Measurements from ENCODE around the gene EIF2AK2.

The EIF2AK2 gene

DNA sequence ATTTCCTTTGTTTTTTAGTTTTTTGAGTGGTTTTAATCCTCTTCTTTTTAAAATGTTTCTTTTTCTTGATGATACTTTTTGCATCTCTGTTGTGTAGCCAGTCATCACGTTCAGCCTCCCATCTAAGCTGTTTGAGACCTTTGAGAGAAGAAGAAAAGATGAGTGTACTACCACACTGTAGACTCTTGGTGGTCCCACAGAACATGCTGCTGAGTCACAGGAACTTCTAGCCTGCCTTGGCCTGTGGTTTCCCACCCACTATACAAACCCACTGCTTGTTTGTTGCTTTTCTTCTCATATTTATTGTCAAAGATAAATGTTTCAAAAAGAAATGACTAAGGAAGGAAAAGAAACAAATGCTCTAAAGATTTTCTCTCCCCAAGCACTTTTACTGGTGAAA, 45.0 kb upstream of the EIF2AK2 start:
- TF ChIP-seq TEAD4 (IDR thresholded peaks at IDR 0.05) (no peak), MAX (IDR thresholded peaks at IDR 0.05) (no peak), NFIC (IDR thresholded peaks at IDR 0.05) (no peak), EGR1 (IDR thresholded peaks at IDR 0.05) (no peak), YY1 (IDR thresholded peaks at IDR 0.05; ENCODE audit: low read depth) (no peak)

DNA sequence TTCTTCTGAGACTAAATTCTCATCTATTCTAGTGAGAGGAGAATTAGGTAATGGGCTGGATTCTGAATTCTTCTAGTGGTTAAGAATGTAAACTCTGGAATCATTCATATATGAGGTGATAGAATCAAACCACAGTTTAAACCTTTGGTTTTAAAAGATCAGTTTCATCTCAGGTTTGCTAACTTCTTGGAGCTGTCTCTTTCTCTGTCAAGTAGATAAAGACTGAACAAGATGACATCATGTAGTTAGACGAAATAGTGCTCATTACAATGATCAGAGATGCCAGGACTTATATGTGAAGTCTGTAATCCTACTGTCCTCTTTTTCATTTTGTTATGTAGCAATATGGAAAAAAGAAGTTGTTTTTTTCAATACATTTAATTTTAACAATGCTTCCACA, 44.4 kb upstream of the EIF2AK2 start:
- TF ChIP-seq EP300 (IDR thresholded peaks at IDR 0.05; ENCODE audit: borderline replicate concordance), result no peak
- no peak for TF ChIP-seq FOXM1 (IDR thresholded peaks at IDR 0.05; ENCODE audit: borderline replicate concordance, low read depth)
- TF ChIP-seq TEAD4 (IDR thresholded peaks at IDR 0.05), result no peak
- no peak for TF ChIP-seq MAX (IDR thresholded peaks at IDR 0.05)
- TF ChIP-seq YY1 (IDR thresholded peaks at IDR 0.05; ENCODE audit: low read depth), result no peak
- TF ChIP-seq ZBTB7A (IDR thresholded peaks at IDR 0.05; ENCODE audit: low read depth), result no peak

- no peak for TF ChIP-seq REST (IDR thresholded peaks at IDR 0.05; ENCODE audit: low read depth)
- TF ChIP-seq FOXM1 (IDR thresholded peaks at IDR 0.05; ENCODE audit: borderline replicate concordance, low read depth), result no peak
- TF ChIP-seq TEAD4 (IDR thresholded peaks at IDR 0.05), result no peak
- no peak for TF ChIP-seq CREB1 (IDR thresholded peaks at IDR 0.05; ENCODE audit: low read depth)
- no peak for TF ChIP-seq YY1 (IDR thresholded peaks at IDR 0.05; ENCODE audit: low read depth)
- no peak for TF ChIP-seq TAF1 (IDR thresholded peaks at IDR 0.05; ENCODE audit: low read depth)
- no peak for TF ChIP-seq RAD21 (IDR thresholded peaks at IDR 0.05; ENCODE audit: low read depth)
- no peak for TF ChIP-seq USF1 (IDR thresholded peaks at IDR 0.05)
- no peak for TF ChIP-seq ZBTB7A (IDR thresholded peaks at IDR 0.05; ENCODE audit: low read depth)
- no peak for TF ChIP-seq TCF12 (IDR thresholded peaks at IDR 0.05; ENCODE audit: low read depth)
- no peak for TF ChIP-seq EP300 (IDR thresholded peaks at IDR 0.05; ENCODE audit: borderline replicate concordance)
- TF ChIP-seq EGR1 (IDR thresholded peaks at IDR 0.05), result no peak
- no peak for TF ChIP-seq NFIC (IDR thresholded peaks at IDR 0.05)
- no peak for TF ChIP-seq CEBPB (IDR thresholded peaks at IDR 0.05)
- no peak for TF ChIP-seq MAX (IDR thresholded peaks at IDR 0.05)
These were observed 41.9 kb upstream of the EIF2AK2 start for GRCh38 chr2:37198681-37199065.

- TF ChIP-seq USF1 (IDR thresholded peaks at IDR 0.05) (0 out of 2 replicates have a peak, but pooled peaks have one; percentile 8), TAF1 (IDR thresholded peaks at IDR 0.05; ENCODE audit: low read depth) (peak; percentile 84), EGR1 (IDR thresholded peaks at IDR 0.05) (0 out of 2 replicates have a peak, but pooled peaks have one; percentile 27), YY1 (IDR thresholded peaks at IDR 0.05; ENCODE audit: low read depth) (no peak), REST (IDR thresholded peaks at IDR 0.05; ENCODE audit: low read depth) (no peak), MAX (IDR thresholded peaks at IDR 0.05) (peak; percentile 86)
These were observed 39.8 kb upstream of the EIF2AK2 start, which contains the start of gene CEBPZOS for GRCh38 chr2:37196320-37197195. CEBPZOS (plus strand) TSS chr2:37196496; CDS start chr2:37199705, 3,209 bp downstream.

GRCh38 chr2:37192551-37192950, 35.8 kb upstream of the EIF2AK2 start:
- TF ChIP-seq RAD21 (IDR thresholded peaks at IDR 0.05; ENCODE audit: low read depth) (no peak), EP300 (IDR thresholded peaks at IDR 0.05; ENCODE audit: borderline replicate concordance) (no peak), YY1 (IDR thresholded peaks at IDR 0.05; ENCODE audit: low read depth) (no peak), TCF12 (IDR thresholded peaks at IDR 0.05; ENCODE audit: low read depth) (no peak), EGR1 (IDR thresholded peaks at IDR 0.05) (no peak), MAX (IDR thresholded peaks at IDR 0.05) (no peak), REST (IDR thresholded peaks at IDR 0.05; ENCODE audit: low read depth) (no peak), CEBPB (IDR thresholded peaks at IDR 0.05) (no peak), CREB1 (IDR thresholded peaks at IDR 0.05; ENCODE audit: low read depth) (no peak), FOXM1 (IDR thresholded peaks at IDR 0.05; ENCODE audit: borderline replicate concordance, low read depth) (no peak), TAF1 (IDR thresholded peaks at IDR 0.05; ENCODE audit: low read depth) (no peak), USF1 (IDR thresholded peaks at IDR 0.05) (no peak), TEAD4 (IDR thresholded peaks at IDR 0.05) (no peak), ZBTB7A (IDR thresholded peaks at IDR 0.05; ENCODE audit: low read depth) (no peak), NFIC (IDR thresholded peaks at IDR 0.05) (no peak)
